H1 (cell line): ENCODE data around the gene PRPF4. TPM values are rescaled to one million over a fixed set of nuclear protein-coding genes. Genes with fewer than 3 reads are reported as not detected.

Source experiments
- BRCA1 ChIP-seq: IDR thresholded peaks from 2 replicates; pipeline ENCODE4 v1.6.1; 2012; ENCODE audit warnings: low read depth, low read length, improper control_type of control experiment
- CHD1 ChIP-seq: IDR thresholded peaks from 2 replicates; pipeline ENCODE4 v1.6.1; 2012; ENCODE audit warnings: low read depth, low read length, improper control_type of control experiment
- CHD7 ChIP-seq: fragments of 300-600 bp; sonication (generic); IDR thresholded peaks from 2 replicates; pipeline ENCODE4 v1.7.1; 2012; ENCODE audit warnings: low read length, moderate library complexity, mild to moderate bottlenecking, inconsistent platforms; ENCODE audit not compliant: insufficient replicate concordance
- EGR1 ChIP-seq: IDR thresholded peaks from 2 replicates; pipeline ENCODE4 v1.6.1; 2011; ENCODE audit warnings: low read depth, low read length, borderline replicate concordance
- JUND ChIP-seq: IDR thresholded peaks from 2 replicates; pipeline ENCODE4 v1.6.1; 2011; ENCODE audit warnings: mild to moderate bottlenecking, improper control_type of control experiment, low read length
- KDM5A ChIP-seq: fragments of 200-600 bp; IDR thresholded peaks from 2 replicates; pipeline ENCODE4 v1.7.1; 2012; ENCODE audit warnings: mild to moderate bottlenecking, low read length, inconsistent platforms, mixed read lengths
- RBBP5 ChIP-seq: IDR thresholded peaks from 2 replicates; pipeline ENCODE4 v1.7.1; 2012; ENCODE audit warnings: low read depth, mild to moderate bottlenecking, inconsistent platforms, low read length, moderate library complexity, borderline replicate concordance
- SP1 ChIP-seq: IDR thresholded peaks from 2 replicates; pipeline ENCODE4 v1.6.1; 2011; ENCODE audit warnings: low read depth, low read length
- SP2 ChIP-seq: IDR thresholded peaks from 2 replicates; pipeline ENCODE4 v1.6.1; 2012; ENCODE audit warnings: mild to moderate bottlenecking, low read length, inconsistent platforms
- TCF12 ChIP-seq: IDR thresholded peaks from 2 replicates; pipeline ENCODE4 v1.6.1; 2011; ENCODE audit warnings: low read depth, mild to moderate bottlenecking, low read length
- polyA plus RNA-seq, 7 experiments: library from polyadenylated mRNA; depleted of rRNA in 3 of 7; stranded (reverse) in 5 of 7; unstranded in 2 of 7; fragments of >200 nt in 5 of 7; fragments of 200-250 nt in 2 of 7; gene quantifications; 1 replicate in 5 of 7; 2 replicates in 1 of 7; 4 replicates in 1 of 7; pipeline versions ENCODE4 v1.2.1 to v1.2.3, GENCODE V29; 2011 to 2013; ENCODE audit warnings: missing spikeins in 2 of 7, mixed read lengths in 2 of 7
- total RNA-seq: library from RNA; stranded (reverse); fragmentation: NEBNext Ultra II Directional; extraction: Animal tissue kit (Norgen Biotek cat#: 25700); gene quantifications from 2 replicates; pipeline ENCODE4 v1.2.1, GENCODE V29; 2021

Gene PRPF4
- total and polyA plus RNA-seq, 2 of the 8 experiments (the other 6 are each of a cell fraction or from before 2014, with no cell fraction given): 15.2 to 33.4 TPM

DNA sequence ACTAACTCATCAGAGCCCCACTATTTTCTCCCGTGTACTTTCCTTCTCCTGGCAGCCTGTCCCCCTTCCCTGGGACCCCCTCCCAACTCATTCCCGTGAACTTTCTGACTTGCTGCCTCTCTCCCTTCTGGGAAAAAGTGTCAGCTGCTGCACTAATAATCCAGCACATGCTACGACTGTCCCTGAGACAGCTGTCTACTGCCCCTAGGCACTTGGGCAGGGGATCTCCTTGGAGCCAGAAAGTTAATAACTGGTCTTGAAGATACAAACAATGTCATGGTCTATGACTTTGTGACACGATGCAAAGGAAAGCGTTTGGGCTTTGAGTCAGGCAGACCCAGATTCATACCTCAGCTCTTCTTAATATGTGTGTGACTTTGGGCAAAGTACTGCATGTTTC, 37.8 kb downstream of the PRPF4 start (continued):
- no peak for TF ChIP-seq CHD7
- no peak for TF ChIP-seq JUND
- no peak for TF ChIP-seq RBBP5
- TF ChIP-seq SP2: no peak
- TF ChIP-seq CHD1: no peak
- TF ChIP-seq KDM5A: no peak
- no peak for TF ChIP-seq EGR1
- no peak for TF ChIP-seq TCF12
- no peak for TF ChIP-seq SP1
- TF ChIP-seq BRCA1: no peak
